HG03175 (cell line): ENCODE data around the gene ERO1B.

Experiments used
- ATAC-seq: cut with Tn5 transposase; IDR thresholded peaks from one replicate; pipeline ENCODE4 v1.9.1; 2021; ENCODE audit warnings: mild to moderate bottlenecking, moderate library complexity; ENCODE audit not compliant: unreplicated experiment

Gene ERO1B

GRCh38 chr1:236253918-236254637, 27.7 kb downstream of the ERO1B start:
- no peak for ATAC-seq

- ATAC-seq, result no peak
Measured at GRCh38 chr1:236253119-236253518, 28.6 kb downstream of the ERO1B start.

GRCh38 chr1:236251587-236251986, 30.2 kb downstream of the ERO1B start:
- ATAC-seq, result no peak

GRCh38 chr1:236247286-236247685, 34.5 kb downstream of the ERO1B start:
- no peak for ATAC-seq

- no peak for ATAC-seq
Measured at GRCh38 chr1:236242568-236242967, 39.2 kb downstream of the ERO1B start.

GRCh38 chr1:236240675-236241074, 41.1 kb downstream of the ERO1B start:
- ATAC-seq, result no peak

- no peak for ATAC-seq
Measured at GRCh38 chr1:236239092-236239585, 42.6 kb downstream of the ERO1B start.

- no peak for ATAC-seq
Measured at GRCh38 chr1:236235116-236235515, 46.6 kb downstream of the ERO1B start.

- no peak for ATAC-seq
Measured at GRCh38 chr1:236228411-236228810, 53.3 kb downstream of the ERO1B start.

GRCh38 chr1:236222632-236223031, 59.1 kb downstream of the ERO1B start:
- no peak for ATAC-seq

- no peak for ATAC-seq
Measured at GRCh38 chr1:236220473-236220872, 61.3 kb downstream of the ERO1B start.

- no peak for ATAC-seq
Measured at GRCh38 chr1:236214761-236215160, 67.0 kb downstream of the ERO1B start.

- no peak for ATAC-seq
Measured at GRCh38 chr1:236213534-236213933, 68.2 kb downstream of the ERO1B start.

- ATAC-seq, result no peak
Measured at GRCh38 chr1:236211815-236212214, 69.9 kb downstream of the ERO1B start.

GRCh38 chr1:236209713-236210112, 72.0 kb downstream of the ERO1B start:
- ATAC-seq, result no peak

- no peak for ATAC-seq
Measured at GRCh38 chr1:236209185-236209584, 72.6 kb downstream of the ERO1B start.

- ATAC-seq, result no peak
Measured at GRCh38 chr1:236207569-236207968, 74.2 kb downstream of the ERO1B start.

- ATAC-seq, result no peak
Measured at GRCh38 chr1:236207121-236207520, 74.6 kb downstream of the ERO1B start.

- ATAC-seq, result no peak
Measured at GRCh38 chr1:236206548-236206947, 75.2 kb downstream of the ERO1B start.

- no peak for ATAC-seq
Measured at GRCh38 chr1:236204656-236205055, 77.1 kb downstream of the ERO1B start.

GRCh38 chr1:236204039-236204438, 77.7 kb downstream of the ERO1B start:
- ATAC-seq, result no peak

- ATAC-seq, result no peak
Measured at GRCh38 chr1:236201786-236202185, 80.0 kb downstream of the ERO1B start.

GRCh38 chr1:236200925-236201324, 80.8 kb downstream of the ERO1B start:
- no peak for ATAC-seq
